ENCODE results near the gene GMDS. TPM values are rescaled to one million over a fixed set of nuclear protein-coding genes. Genes with fewer than 3 reads are reported as not detected.

GMDS gene
- total and polyA plus RNA-seq, 2 experiments from 2014 or later: 6.3 to 17.7 TPM

GRCh38 chr6:1933292-1933691 is 312.1 kb downstream of the GMDS start:
- H3K9me3 ChIP-seq (ENCODE audit: low read depth): no peaks in the 10 kb centered on the region
- H3K27me3 ChIP-seq: no peaks in the 10 kb centered on the region
- no peak overlapping the region for H3K4me3 ChIP-seq
- H3K27ac ChIP-seq: no peak overlapping the region
- no peaks in the 10 kb centered on the region for H3K36me3 ChIP-seq
- no peaks in the 10 kb centered on the region for H3K4me1 ChIP-seq (ENCODE audit: low read depth)
- TF ChIP-seq CTCF (IDR thresholded peaks at IDR 0.05; ENCODE audit: low read depth, low read length): no peak
- DNase-seq (ENCODE audit: low read depth in 1 of 2, low spot score in 1 of 2): no peak

- Histone ChIP-seq H3K4me1 (ENCODE audit: low read depth) (no peaks in the 10 kb centered on the region), H3K36me3 (no peaks in the 10 kb centered on the region), H3K4me3 (no peak overlapping the region), H3K27me3 (no peaks in the 10 kb centered on the region), H3K9me3 (ENCODE audit: low read depth) (no peaks in the 10 kb centered on the region), H3K27ac (no peak overlapping the region)
- TF ChIP-seq CTCF (IDR thresholded peaks at IDR 0.05; ENCODE audit: low read depth, low read length): no peak
- DNase-seq (ENCODE audit: low read depth in 1 of 2, low spot score in 1 of 2): no peak
These were observed 313.6 kb downstream of the GMDS start for GRCh38 chr6:1931817-1932216.

- TF ChIP-seq CTCF (IDR thresholded peaks at IDR 0.05; ENCODE audit: low read depth, low read length): no peak
- H3K4me1 ChIP-seq (ENCODE audit: low read depth): no peaks in the 10 kb centered on the region
- DNase-seq (ENCODE audit: low read depth in 1 of 2, low spot score in 1 of 2): peak in 1 of 2 donors; percentile 19
- H3K4me3 ChIP-seq: no peak overlapping the region
- no peaks in the 10 kb centered on the region for H3K27me3 ChIP-seq
- no peak overlapping the region for H3K27ac ChIP-seq
- H3K36me3 ChIP-seq: no peaks in the 10 kb centered on the region
- no peaks in the 10 kb centered on the region for H3K9me3 ChIP-seq (ENCODE audit: low read depth)
These were observed 315.0 kb downstream of the GMDS start for GRCh38 chr6:1930356-1930755.

DNA sequence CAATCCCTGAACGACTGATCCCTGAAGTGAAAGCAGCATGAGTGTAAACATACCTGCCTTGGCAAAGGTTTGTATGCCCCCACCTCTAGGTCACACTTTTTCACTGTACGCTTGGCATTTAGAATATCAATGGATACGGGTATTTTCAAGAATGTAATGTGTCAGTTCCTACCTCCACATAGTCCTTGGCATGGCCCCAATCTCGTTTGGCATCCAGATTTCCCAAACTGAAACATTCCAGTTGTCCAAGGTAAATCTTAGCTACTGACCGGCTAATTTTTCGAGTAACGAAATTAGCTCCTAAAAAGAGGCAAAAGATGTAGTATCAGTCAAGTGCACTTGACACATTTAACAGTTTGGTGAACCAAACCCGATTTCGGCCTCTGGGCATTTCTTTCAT is 315.5 kb downstream of the GMDS start:
- no peaks in the 10 kb centered on the region for H3K36me3 ChIP-seq
- H3K27me3 ChIP-seq: no peaks in the 10 kb centered on the region
- no peak overlapping the region for H3K4me3 ChIP-seq
- no peaks in the 10 kb centered on the region for H3K4me1 ChIP-seq (ENCODE audit: low read depth)
- no peak for TF ChIP-seq CTCF (IDR thresholded peaks at IDR 0.05; ENCODE audit: low read depth, low read length)
- DNase-seq (ENCODE audit: low read depth in 1 of 2, low spot score in 1 of 2): no peak
- no peak overlapping the region for H3K27ac ChIP-seq
- H3K9me3 ChIP-seq (ENCODE audit: low read depth): no peaks in the 10 kb centered on the region

DNA sequence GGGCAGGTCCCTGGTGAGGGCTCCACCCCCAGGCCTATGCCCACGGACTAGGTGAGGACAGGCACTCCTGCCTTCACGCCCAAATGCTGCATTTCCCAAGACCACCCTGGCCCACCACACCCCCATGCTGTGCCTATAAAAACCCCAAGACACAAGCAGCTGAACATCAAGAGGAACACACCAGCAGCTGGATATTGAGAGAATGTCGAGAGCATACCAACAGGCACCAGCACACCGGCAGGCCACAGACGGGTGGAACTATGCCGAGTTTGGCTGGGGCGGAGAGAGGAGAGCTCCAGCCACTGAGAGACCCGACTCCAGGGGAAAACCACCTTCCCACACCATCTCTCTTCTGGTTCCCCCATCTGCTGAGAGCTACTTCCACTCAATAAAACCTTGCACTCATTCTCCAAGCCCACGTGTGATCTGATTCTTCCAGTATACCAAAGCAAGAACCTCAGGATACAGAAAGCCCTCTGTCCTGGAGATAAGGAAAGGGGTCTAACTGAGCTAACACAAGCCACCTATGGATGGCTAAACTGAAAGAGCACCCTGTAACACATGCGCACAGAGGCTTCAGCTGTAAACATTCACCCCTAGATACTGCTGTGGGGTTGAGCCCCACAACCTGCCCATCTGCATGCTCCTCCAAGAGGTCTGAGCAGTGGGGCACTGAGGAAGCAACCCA is 319.5 kb downstream of the GMDS start:
- no peak for TF ChIP-seq CTCF (IDR thresholded peaks at IDR 0.05; ENCODE audit: low read depth, low read length)

More for the DNA sequence above, 319.5 kb downstream of the GMDS start:
- H3K36me3 ChIP-seq: no peaks in the 10 kb centered on the region
- no peaks in the 10 kb centered on the region for H3K27me3 ChIP-seq
- no peaks in the 10 kb centered on the region for H3K4me1 ChIP-seq (ENCODE audit: low read depth)
- H3K27ac ChIP-seq: no peak overlapping the region
- DNase-seq (ENCODE audit: low read depth in 1 of 2, low spot score in 1 of 2): no peak
- no peaks in the 10 kb centered on the region for H3K9me3 ChIP-seq (ENCODE audit: low read depth)
- no peak overlapping the region for H3K4me3 ChIP-seq
